K562 (cell line): ENCODE results near the gene RREB1. TPM values are rescaled to one million over a fixed set of nuclear protein-coding genes. Genes with fewer than 3 reads are reported as not detected.

ENCODE experiments used
- BCOR ChIP-seq: fragments of 450-650 bp; IDR thresholded peaks from 2 replicates; pipeline ENCODE4 v1.6.1; 2016
- KDM1A ChIP-seq, 2 experiments: fragments of 450-650 bp; IDR thresholded peaks; 2 replicates each; pipeline ENCODE4 v1.6.1; 2016; ENCODE audit warnings: mild to moderate bottlenecking in 2 of 2
- ZBTB40 ChIP-seq, 2 experiments: fragments of 450-650 bp in 1 of 2; sonication (generic) in 1 of 2; formaldehyde crosslinking in 1 of 2; IDR thresholded peaks; 2 replicates each; pipeline versions ENCODE4 v1.7.1 to v1.9.0; 2016 to 2022; ENCODE audit warnings: inconsistent platforms in 1 of 2, mild to moderate bottlenecking in 1 of 2, missing genetic modification reagents in 1 of 2
- ZNF766 ChIP-seq: fragments of 200-800 bp; sonication (Bioruptor generic); conservative IDR thresholded peaks from 2 replicates; pipeline ENCODE4 v1.6.1; 2016; ENCODE audit warnings: missing genetic modification characterization, missing compliant biosample characterization
- polyA plus RNA-seq, 8 experiments: library from polyadenylated mRNA; depleted of rRNA in 4 of 8; stranded (reverse) in 5 of 8; unstranded in 3 of 8; fragments of >200 nt; fragmentation: Nextera tagmentation in 2 of 8; fragmentation: Illumina TruSeq in 1 of 8; extraction: Ambion mirVana in 2 of 8; extraction: Trizol in 1 of 8; gene quantifications; 2 replicates each; pipeline versions ENCODE4 v1.2.1 to v1.2.3, GENCODE V29; 2011 to 2014; ENCODE audit warnings: inconsistent platforms in 1 of 8, missing spikeins in 1 of 8
- total RNA-seq, 7 experiments: library from RNA; depleted of rRNA in 6 of 7; stranded (reverse); fragments of >200 nt in 6 of 7; fragmentation: Illumina TruSeq in 2 of 7; extraction: Trizol in 2 of 7; gene quantifications; 2 replicates each; pipeline versions ENCODE4 v1.2.1 to v1.2.3, GENCODE V29; 2011 to 2021; ENCODE audit warnings: low replicate concordance in 1 of 7
- TF ChIP-seq, protein P1 (sequence below): fragments of 200-600 bp; sonication (generic); IDR thresholded peaks from one replicate; pipeline ENCODE4 v1.6.1; 2012; ENCODE audit warnings: mild to moderate bottlenecking, low read depth, low read length, inconsistent platforms
- TF ChIP-seq, protein P2 (sequence below): fragments of 250-450 bp; sonication (Bioruptor Pico); IDR thresholded peaks from 2 replicates; pipeline ENCODE4 v1.8.0; 2022; ENCODE audit warnings: moderate library complexity, mild to moderate bottlenecking, inconsistent platforms

Gene RREB1
- total and polyA plus RNA-seq, 9 of the 15 experiments (the other 6 are each of a cell fraction or from before 2014, with no cell fraction given), result 3.3 to 64.2 (median 19.3) TPM

GRCh38 chr6:7100753-7101081 is 7.0 kb upstream of the RREB1 start (continued):
- TF ChIP-seq ZBTB40 (IDR thresholded peaks at IDR 0.05) (no peak), ZBTB40 (CRISPR knock-in tag; IDR thresholded peaks at IDR 0.05) (no peak), ZNF766 (CRISPR knock-in tag) (no peak), BCOR (no peak), KDM1A (IDR thresholded peaks at IDR 0.05) (no peak)
- TF ChIP-seq, protein P1, sequence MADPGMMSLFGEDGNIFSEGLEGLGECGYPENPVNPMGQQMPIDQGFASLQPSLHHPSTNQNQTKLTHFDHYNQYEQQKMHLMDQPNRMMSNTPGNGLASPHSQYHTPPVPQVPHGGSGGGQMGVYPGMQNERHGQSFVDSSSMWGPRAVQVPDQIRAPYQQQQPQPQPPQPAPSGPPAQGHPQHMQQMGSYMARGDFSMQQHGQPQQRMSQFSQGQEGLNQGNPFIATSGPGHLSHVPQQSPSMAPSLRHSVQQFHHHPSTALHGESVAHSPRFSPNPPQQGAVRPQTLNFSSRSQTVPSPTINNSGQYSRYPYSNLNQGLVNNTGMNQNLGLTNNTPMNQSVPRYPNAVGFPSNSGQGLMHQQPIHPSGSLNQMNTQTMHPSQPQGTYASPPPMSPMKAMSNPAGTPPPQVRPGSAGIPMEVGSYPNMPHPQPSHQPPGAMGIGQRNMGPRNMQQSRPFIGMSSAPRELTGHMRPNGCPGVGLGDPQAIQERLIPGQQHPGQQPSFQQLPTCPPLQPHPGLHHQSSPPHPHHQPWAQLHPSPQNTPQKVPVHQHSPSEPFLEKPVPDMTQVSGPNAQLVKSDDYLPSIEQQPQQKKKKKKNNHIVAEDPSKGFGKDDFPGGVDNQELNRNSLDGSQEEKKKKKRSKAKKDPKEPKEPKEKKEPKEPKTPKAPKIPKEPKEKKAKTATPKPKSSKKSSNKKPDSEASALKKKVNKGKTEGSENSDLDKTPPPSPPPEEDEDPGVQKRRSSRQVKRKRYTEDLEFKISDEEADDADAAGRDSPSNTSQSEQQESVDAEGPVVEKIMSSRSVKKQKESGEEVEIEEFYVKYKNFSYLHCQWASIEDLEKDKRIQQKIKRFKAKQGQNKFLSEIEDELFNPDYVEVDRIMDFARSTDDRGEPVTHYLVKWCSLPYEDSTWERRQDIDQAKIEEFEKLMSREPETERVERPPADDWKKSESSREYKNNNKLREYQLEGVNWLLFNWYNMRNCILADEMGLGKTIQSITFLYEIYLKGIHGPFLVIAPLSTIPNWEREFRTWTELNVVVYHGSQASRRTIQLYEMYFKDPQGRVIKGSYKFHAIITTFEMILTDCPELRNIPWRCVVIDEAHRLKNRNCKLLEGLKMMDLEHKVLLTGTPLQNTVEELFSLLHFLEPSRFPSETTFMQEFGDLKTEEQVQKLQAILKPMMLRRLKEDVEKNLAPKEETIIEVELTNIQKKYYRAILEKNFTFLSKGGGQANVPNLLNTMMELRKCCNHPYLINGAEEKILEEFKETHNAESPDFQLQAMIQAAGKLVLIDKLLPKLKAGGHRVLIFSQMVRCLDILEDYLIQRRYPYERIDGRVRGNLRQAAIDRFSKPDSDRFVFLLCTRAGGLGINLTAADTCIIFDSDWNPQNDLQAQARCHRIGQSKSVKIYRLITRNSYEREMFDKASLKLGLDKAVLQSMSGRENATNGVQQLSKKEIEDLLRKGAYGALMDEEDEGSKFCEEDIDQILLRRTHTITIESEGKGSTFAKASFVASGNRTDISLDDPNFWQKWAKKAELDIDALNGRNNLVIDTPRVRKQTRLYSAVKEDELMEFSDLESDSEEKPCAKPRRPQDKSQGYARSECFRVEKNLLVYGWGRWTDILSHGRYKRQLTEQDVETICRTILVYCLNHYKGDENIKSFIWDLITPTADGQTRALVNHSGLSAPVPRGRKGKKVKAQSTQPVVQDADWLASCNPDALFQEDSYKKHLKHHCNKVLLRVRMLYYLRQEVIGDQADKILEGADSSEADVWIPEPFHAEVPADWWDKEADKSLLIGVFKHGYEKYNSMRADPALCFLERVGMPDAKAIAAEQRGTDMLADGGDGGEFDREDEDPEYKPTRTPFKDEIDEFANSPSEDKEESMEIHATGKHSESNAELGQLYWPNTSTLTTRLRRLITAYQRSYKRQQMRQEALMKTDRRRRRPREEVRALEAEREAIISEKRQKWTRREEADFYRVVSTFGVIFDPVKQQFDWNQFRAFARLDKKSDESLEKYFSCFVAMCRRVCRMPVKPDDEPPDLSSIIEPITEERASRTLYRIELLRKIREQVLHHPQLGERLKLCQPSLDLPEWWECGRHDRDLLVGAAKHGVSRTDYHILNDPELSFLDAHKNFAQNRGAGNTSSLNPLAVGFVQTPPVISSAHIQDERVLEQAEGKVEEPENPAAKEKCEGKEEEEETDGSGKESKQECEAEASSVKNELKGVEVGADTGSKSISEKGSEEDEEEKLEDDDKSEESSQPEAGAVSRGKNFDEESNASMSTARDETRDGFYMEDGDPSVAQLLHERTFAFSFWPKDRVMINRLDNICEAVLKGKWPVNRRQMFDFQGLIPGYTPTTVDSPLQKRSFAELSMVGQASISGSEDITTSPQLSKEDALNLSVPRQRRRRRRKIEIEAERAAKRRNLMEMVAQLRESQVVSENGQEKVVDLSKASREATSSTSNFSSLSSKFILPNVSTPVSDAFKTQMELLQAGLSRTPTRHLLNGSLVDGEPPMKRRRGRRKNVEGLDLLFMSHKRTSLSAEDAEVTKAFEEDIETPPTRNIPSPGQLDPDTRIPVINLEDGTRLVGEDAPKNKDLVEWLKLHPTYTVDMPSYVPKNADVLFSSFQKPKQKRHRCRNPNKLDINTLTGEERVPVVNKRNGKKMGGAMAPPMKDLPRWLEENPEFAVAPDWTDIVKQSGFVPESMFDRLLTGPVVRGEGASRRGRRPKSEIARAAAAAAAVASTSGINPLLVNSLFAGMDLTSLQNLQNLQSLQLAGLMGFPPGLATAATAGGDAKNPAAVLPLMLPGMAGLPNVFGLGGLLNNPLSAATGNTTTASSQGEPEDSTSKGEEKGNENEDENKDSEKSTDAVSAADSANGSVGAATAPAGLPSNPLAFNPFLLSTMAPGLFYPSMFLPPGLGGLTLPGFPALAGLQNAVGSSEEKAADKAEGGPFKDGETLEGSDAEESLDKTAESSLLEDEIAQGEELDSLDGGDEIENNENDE, result no peak
- TF ChIP-seq, protein P2, sequence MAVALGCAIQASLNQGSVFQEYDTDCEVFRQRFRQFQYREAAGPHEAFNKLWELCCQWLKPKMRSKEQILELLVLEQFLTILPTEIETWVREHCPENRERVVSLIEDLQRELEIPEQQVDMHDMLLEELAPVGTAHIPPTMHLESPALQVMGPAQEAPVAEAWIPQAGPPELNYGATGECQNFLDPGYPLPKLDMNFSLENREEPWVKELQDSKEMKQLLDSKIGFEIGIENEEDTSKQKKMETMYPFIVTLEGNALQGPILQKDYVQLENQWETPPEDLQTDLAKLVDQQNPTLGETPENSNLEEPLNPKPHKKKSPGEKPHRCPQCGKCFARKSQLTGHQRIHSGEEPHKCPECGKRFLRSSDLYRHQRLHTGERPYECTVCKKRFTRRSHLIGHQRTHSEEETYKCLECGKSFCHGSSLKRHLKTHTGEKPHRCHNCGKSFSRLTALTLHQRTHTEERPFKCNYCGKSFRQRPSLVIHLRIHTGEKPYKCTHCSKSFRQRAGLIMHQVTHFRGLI (CRISPR knock-in tag), result no peak
